HG03457 (cell line): Measurements from ENCODE around the gene CAMSAP1.

Experiments
- ATAC-seq: cut with Tn5 transposase; IDR thresholded peaks from one replicate; pipeline ENCODE4 v1.9.1; 2021; ENCODE audit warnings: moderate number of reproducible peaks; ENCODE audit not compliant: unreplicated experiment

The CAMSAP1 gene

DNA sequence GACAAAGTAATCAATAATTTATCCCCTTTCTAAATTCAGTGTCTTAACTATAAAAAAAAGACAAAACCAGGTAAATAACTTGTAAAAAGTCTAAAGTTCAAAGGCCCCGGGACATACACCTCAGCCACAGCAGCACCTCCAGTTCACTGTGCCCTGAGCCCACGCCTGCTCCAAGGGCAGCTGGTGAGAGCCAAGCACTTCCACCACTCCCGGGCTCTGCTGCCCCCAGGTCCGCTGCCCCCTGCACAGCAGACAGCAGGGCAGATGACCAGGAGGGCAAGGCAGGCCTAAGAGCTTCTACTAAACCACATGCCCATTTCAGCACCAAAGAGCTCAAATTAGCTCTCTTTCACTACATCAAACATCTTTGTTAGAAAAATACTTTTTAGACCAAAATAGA, 91.9 kb downstream of the CAMSAP1 start:
- no peak for ATAC-seq

DNA sequence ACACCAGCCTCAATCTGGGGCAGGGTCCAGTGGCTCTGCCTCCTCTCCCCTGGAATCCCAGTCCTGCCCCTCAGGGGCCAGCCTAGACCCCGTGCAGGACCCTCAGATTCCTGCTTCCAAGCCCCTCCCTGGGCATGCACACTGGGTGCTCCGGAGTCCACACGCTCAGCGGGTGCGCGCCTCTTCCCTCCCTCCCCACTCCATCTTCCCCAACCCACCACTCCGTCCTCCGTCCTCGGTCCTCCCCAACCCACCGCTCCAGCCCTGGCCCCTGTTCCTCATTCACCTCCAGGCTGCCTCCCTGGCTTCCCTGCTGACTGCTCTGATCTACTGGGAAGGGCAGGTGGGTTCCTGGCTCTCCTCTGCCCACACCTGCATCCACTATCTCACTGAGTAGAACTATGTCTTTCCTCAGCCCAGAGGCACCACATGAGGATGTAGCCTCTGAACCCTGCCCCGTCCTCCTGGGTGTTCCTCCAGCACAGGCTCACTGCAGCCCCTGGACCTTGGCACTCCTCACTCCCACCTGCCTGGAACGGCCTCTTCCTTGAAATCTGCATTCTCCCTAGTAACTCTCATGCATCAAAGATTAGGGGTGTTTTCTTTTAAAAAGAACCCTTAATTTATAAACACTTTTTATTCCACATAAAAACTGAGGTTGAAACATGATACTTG, 92.8 kb downstream of the CAMSAP1 start:
- ATAC-seq: no peak

DNA sequence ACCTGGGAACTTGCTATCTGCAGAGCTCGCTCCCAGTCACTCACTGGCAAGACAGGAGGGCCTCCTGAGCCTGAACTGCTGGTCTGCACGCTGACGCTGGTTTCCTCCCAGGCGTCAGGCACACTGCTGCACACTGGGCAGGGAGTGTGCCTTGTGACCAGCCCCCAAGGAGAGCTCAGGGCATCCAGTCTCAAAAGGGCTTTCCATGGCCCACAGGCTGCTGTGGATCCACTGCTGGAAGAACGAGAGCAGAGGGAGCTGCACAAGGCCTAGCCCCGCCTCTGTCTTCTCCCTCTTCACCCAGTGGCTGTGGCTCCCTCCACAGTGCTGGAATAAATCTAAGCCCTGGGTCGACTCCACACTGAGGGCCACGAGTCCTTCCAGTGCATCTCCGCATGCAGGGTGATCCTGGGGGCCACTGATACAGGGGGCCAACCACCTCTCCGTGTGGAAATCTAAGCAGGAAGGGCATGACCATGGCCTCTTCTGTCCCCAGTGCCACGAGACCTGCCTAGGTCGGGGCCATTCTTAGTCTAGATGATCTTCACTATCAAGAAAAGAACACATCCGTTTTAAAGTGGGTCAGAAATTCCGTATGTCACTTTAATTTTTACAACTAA, 93.6 kb downstream of the CAMSAP1 start:
- no peak for ATAC-seq

DNA sequence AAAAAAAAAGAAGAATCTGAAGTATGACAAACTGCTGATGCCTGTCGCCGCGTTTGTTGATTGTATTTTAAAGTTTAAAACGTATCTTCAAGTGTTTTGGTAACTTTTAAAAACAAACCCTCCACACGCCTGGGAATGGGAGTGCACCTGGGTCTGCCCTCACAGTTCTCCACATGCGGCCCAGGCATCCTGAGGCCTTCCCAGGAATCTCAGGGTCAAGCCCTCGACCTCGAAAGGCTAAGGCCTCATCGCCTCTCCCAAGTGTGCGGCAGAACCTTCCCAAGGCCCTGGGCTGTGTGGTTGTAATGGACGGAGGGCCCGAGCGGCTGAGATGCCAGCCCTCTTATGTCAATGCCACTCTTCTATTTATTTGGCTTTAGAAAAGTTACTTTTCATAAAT, 94.4 kb downstream of the CAMSAP1 start:
- no peak for ATAC-seq

DNA sequence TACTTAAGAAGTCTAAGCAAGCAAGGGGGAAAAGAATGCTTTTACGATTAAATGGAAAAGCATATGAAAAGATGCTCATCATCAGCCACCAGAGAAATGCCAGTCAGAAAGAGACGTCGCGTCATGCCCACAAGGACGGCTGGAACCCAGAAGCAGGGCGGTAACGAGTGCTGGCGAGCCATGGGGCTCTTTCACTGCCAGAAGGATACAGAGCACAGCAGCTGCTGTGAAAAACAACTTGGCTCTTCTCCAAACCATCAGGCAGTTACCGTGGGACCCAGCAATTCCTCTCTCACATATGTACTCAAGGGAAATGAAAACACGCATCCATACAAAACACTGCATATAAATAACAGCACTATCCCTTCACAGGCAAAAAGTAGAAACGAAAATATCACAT, 95.5 kb downstream of the CAMSAP1 start:
- ATAC-seq: no peak

DNA sequence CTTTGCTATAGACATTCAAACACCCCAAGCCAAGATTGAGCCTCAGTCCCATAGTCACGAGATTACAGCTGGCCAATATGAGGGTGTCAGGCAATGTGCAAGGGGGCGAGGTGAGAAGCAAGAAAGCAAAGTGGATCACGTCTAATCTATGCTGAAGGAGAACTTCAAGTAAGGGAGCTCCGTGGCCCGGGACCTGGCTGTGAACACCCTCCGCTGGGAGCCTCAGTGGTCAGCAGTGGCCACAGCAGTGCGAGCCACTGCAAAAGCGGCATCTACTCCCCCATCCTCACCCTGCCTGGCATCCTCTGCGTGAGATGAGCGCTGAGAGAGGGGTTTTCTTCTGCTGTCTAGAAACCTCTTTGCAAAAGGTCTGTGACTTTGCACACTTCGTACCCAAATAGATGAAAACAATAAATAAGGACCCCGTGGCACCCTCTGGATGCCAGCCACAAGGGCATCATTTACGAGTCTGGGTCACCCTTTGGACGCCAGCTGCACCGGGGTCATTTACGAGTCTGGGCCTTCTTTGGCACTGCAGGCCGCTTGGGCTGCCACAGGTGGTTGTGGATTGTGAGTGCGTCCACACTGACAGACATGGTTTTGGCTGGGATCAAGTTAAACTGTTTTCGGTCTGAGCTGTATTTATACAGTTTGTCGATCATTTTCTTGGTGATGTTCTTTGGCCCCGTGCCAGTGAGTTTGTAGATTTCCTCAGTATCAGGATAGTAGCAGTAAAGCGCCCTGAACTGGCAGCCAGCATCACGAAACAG, 96.4 kb downstream of the CAMSAP1 start:
- ATAC-seq: no peak

DNA sequence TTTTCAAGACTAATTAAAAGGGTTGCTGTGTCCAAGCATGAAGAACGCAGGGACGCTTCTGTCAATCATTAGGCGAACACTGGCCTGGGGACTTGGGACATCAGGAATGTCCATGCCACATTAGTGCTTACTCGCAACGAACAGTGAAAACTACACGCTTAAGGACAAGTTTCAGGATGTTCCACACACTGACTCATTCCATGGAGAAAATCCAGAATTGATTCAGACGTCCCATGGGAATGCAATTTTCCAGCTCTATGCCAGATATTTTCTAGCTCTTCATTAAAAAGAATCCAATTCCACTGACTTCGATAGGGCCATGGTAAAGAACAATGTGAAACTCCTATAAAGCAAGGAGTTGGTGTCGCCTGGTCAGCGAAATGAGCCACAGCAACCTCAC, 98.2 kb downstream of the CAMSAP1 start:
- ATAC-seq: no peak

DNA sequence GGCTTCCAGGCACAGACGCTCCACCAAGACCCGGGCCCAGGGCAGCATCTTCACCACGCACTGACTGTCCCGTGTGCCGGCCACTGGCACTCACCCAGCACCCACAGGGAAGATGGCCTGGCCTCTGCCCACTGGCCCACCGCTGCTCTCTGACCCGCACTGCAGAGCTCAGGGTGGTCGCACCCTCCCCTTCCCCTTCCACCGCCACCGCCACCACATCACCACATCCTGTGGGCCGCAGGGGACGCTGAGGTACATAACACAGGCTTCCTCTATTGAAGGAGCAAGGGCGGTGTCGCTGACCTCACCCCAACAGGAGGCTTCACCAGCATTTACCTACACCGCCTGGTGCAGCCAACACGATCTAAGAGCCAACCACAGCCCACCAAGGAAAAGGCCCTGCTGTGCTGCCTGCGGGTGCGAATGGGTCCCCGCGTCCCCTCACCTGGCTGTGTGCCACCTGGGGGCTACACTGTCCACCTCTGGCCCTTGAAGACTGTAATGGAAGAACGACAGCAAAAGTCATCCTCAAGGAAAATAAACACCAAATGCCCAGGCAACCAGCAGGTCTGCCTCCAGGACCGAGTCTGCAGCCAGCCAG, 101.8 kb downstream of the CAMSAP1 start:
- ATAC-seq: no peak

DNA sequence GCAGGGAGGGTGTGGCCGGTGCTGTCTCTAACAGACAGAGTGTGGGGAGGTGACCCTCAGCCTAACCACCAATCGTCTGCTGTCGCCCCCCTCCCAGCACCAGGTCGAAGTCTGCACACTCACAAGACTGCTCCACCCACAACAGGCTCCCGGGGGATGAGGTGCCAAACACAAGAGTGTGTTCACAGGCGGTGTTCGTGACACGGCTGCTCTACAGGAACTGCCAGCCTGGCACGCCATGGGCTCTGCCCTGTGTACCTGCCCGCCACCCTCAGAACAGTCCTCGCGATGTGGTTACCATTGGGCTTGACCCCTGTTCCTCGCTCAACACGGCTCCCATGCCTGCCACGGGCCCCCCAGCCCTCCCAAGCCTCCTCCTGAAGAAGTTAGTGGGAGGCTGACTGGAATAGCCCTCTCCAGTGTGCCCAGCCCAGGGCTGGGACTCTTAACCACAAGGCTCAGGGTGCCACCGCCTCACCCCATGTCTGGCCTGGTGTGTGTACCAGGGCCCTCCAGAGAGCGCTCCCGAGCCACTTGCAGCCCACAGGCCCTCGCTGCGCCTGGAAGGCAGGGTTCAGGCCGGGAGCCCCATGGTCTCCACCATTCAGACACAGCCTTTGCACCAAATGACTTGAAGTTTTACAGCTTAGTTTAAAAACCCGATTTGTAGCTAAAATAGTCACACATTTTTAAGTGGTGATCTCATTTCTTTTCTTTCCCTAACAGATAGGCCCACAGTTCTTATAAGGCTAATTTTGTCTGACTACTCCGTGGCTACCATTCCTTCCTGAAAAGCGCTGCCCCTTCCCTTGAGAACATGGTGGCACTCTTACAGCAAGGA, 102.5 kb downstream of the CAMSAP1 start:
- ATAC-seq: no peak

DNA sequence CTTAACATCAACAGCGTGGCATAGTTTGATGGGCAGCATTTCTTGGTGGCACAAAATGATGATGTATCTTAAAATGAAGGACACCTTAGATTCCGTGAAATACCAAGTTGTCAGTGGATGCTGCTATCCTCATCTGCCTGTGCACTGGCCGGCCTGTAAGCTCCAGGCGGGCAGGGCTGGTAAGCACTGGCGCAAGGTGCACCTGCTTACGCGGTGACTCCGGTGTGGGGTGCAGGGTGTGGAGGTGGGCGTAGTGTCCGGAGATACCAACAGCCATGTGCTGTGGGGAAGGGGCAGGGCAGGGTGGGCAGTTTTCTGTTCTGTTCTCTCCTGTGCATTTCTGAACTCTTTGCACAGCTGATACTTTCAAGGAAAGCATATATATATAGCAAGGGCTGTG, 103.9 kb downstream of the CAMSAP1 start:
- ATAC-seq: no peak

DNA sequence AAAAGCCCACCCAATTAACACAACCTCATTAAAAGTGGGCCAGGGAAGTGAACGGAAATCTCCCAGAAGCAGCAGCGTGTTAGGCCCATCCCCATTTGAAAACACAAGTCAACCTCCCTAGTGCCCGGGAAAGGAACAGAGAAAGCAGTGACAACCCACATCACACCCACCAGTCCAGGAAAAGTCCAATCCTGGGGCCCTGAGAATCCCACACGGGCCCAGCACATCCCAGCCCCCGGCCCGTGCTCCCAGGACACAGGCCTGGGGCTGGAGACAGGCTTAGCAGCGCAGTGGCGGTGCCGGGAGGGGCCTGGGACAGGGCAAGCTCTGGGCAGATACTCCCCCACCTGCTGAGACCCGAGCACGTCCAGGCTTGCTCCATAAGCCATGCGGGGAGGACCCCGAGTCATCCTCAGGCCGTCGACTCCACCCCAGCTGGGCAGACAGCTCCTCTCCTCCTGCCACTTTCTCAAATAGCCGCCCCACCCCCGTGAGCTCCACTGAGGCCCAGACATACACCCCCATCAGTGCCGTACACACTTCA, 104.4 kb downstream of the CAMSAP1 start:
- ATAC-seq: no peak

DNA sequence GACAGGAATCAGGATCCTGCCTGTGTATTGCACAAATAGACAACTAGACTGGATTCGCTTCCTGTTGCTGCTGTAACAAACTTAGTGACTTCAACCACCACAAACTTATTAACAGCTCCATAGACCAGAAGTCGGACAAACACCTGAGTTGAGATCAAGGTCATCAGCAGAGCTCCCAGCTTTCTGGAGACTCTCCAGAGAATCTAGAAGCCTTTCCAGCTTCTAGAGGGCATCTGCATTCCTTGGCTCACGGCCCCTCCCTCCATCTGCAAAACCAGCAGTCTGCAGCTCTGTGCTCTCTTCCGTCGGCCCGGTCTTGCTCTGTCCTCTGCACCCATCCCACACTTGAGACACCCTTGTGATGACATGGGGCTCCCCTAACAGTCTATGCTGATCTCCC, 106.3 kb downstream of the CAMSAP1 start:
- no peak for ATAC-seq

DNA sequence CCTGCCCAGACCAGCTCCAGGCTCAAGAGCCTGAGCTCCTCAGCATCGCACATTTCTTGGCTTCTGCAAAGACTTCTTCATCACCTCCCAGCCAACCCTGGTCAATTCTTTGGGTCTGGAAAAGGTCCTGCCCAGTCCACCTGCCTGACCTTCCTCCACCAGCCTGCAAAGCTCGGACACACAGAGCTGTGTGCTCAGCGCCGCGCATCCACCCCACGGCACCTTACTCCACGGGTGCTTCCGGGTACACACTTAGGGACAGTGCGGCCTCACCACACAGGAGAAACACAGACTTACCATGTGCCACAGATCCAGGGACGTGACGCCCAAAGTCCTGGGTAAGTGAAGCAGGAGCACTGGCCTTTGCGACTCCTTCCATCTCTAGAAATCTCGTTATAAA, 108.1 kb downstream of the CAMSAP1 start:
- no peak for ATAC-seq

DNA sequence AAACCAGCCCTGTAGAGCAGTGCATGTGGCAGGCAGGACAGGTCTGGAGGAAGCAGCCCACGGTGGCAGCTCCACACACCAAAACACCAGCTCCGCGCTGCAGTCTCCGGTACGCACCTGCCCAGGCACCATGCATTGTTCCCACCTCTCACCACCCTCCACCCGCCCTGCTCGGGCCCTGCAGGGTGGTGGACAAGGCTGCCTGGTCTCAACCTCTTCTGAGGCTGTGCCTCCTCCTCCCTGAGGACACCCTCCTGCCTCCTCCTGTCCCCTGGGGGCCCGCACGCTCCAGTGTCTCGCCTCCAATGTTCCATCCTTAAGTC, 109.1 kb downstream of the CAMSAP1 start:
- no peak for ATAC-seq

DNA sequence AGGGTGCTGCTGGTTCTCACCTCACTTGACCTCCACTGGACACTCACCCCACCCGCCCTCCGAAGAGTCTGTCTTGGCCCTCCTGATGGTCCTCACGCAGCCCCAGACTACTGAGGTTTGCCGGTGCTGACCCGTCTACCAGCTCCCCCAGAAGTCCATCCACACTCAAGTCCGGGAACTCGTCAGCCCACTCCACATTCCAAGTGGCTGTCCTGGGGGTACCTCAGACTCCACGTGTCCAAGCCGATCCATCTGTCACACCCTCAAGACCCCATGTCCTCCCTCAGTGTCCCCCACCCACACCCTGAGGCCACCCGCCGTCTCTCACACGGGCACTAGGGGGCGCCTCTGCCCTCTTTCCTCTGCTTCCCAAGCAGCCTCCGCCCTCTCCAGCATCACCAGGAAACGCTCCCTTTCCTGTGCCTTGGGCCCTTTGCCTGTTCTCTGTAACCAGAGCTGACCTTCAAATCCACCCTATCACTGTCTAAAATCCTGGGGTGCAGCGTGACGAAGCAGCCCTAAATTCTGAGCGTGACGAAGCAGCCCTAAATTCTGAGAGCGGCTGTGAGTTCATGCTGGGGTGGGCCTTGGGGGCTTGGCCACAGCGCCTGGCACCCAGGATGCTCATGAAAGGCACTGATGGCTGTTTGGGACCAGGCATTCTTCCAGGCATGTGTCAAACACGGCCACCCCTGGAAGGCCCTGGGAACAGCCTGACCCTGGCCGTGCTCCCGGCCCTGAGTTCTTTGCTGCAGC, 109.7 kb downstream of the CAMSAP1 start:
- ATAC-seq: no peak

DNA sequence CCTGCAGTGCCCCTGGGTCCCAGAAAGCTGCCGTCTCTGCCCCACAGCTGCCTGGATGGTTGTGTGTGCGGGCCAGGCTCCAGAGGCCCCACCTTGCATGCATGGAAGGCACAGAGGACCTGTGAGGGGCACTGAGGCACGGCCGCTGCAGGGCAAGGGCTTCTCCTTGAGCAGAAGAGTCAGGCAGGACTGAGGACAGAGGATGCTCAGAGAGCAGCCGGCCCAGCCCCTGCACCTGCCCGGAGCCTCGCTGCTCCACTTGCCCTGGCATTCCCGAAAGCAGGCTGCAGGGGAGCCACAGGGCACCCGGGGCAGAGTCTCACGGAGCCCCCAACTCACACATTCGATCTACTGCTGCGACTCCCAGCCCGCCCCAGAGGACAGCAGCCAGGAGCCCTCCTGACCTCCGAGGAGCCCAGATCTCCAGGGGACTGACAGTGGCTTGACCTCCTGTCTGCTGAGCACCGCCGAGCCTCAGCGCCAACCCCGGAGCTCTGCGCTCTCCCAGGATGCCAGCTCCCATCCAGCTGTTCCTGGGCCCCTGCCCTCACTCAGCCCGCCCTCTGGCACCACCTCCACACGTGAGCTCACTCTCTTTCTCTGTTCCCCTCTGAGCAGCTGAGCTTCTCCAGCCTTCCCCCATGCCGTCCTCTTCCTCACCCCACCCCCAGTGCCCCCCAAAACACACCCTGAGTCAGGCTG, 110.4 kb downstream of the CAMSAP1 start:
- no peak for ATAC-seq

DNA sequence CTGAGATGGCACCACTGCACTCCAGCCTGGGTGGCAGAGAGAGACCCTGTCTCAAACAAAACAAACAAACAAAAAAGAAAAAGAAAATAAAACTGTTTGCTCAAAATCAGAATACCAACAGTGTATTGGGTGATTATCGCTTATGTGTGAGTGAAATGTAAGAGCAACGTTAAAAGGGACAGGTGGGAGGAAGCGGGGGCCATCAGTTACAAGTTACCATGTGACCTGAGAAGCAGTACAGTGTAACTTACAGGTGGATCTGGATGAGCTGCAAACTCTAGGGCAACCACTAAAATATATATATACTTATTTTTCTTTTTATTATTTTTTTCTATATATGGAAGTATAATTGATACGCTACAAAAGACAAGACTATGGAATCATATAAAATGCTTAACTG, 112.0 kb downstream of the CAMSAP1 start:
- no peak for ATAC-seq

DNA sequence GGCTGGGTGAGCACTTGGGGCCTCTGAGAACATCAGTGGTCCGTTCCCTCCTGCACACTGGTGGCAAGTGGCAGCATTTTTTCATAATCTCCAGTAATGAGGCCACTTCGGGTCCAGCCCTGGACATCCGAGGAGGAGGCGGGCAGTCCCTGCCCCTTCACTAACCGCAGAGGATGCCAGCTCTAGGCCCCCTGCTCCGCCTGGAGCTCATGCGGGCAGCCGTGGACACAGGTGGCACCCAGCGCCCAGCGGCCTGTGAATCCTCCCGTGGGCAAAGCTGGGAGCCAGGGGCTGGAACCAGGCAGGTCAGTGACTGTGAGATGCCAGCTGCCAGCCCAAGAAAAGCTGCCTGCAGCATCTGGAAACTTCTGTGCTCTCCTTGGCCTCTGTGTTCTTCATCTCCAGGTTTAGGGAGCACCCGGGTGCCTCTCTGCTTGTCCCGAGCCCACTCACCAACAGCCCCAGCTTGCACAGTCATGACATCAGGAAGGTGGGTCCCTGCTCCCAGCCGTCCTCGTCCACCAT, 112.9 kb downstream of the CAMSAP1 start:
- ATAC-seq: no peak

DNA sequence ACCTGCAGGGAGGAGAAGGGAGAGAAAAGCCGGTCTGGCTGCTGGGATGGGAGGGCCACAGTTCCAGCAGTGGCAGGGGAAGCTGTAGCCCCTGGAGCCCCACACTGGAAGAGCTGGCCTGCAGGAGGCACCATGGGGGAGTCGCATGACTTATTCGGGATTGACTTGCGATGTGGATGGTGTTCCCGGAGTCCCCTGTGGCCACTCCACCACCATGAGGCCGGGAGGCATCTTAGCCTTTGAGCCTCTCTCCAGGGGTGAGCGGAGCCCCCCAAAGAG, 113.3 kb downstream of the CAMSAP1 start:
- no peak for ATAC-seq
